IPS-20b (cell line): Measurements from ENCODE around the gene ACOXL.

Experiments
- H3K27ac ChIP-seq: one replicate; pipeline ENCODE4 v1.5.1; 2013; ENCODE audit warnings: low read length
- H3K27me3 ChIP-seq: 2 replicates; pipeline ENCODE4 v1.6.1; 2013; ENCODE audit warnings: mild to moderate bottlenecking, low read length, inconsistent platforms; ENCODE audit not compliant: insufficient read depth
- H3K36me3 ChIP-seq: 2 replicates; pipeline ENCODE4 v1.6.1; 2013; ENCODE audit warnings: low read depth, mild to moderate bottlenecking, inconsistent platforms, low read length, moderate library complexity; ENCODE audit not compliant: insufficient read depth
- H3K4me1 ChIP-seq: 2 replicates; pipeline ENCODE4 v1.6.1; 2013; ENCODE audit warnings: mild to moderate bottlenecking, control low read depth, inconsistent platforms, low read length, moderate library complexity; ENCODE audit not compliant: insufficient read depth
- H3K4me3 ChIP-seq: 2 replicates; pipeline ENCODE4 v1.5.1; 2013; ENCODE audit warnings: mild to moderate bottlenecking, low read length, inconsistent platforms
- H3K9ac ChIP-seq: 2 replicates; pipeline ENCODE4 v1.6.1; 2013; ENCODE audit warnings: low read depth, mild to moderate bottlenecking, inconsistent platforms, low read length, moderate library complexity
- H3K9me3 ChIP-seq: 2 replicates; pipeline ENCODE4 v1.6.1; 2013; ENCODE audit warnings: mild to moderate bottlenecking, low read depth, low read length, inconsistent platforms; ENCODE audit not compliant: insufficient read depth

The ACOXL gene

GRCh38 chr2:111148925-111149324 lies 416.6 kb downstream of the ACOXL start:
- no peaks in the 10 kb centered on the region; the same call in 1 of the 2 replicates for H3K27me3 ChIP-seq
- peaks cover 7% of the 10 kb centered on the region; the same call in 1 of the 2 replicates for H3K4me1 ChIP-seq
- H3K9ac ChIP-seq, result no peak overlapping the region
- H3K36me3 ChIP-seq, result peaks cover 67% of the 10 kb centered on the region
- H3K9me3 ChIP-seq, result no peaks in the 10 kb centered on the region
- H3K27ac ChIP-seq, result no peak overlapping the region
- no peak overlapping the region for H3K4me3 ChIP-seq

DNA sequence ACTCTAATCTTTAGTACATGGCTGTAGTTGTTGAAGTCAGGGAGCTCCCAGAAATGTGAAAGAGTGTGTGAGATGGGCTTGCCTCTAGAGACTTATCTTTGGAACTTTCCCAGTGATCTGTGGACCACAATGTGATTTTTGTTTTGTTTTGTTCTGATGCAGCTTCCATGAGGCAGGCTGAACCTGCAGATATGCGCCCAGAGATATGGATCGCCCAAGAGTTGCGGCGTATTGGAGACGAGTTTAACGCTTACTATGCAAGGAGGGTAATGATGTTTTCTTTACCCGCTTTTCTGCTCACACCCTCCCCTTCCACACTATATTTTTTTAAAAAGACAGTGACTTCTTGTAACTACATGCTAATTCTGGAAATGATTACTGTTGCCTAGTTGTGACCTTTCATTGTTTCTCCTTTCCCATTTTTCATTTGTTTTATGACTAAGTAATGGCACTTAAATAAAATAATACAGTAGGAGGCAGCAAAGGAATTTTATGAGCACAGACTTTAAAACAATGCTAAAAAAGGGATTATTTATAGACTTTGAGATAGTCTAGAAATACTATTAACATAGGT lies 417.6 kb downstream of the ACOXL start:
- Histone ChIP-seq H3K9me3 (no peaks in the 10 kb centered on the region), H3K27ac (no peak overlapping the region), H3K4me1 (peaks cover 7% of the 10 kb centered on the region; the same call in 1 of the 2 replicates), H3K36me3 (peaks cover 69% of the 10 kb centered on the region), H3K9ac (no peak overlapping the region), H3K27me3 (no peaks in the 10 kb centered on the region; the same call in 1 of the 2 replicates), H3K4me3 (no peak overlapping the region)

DNA sequence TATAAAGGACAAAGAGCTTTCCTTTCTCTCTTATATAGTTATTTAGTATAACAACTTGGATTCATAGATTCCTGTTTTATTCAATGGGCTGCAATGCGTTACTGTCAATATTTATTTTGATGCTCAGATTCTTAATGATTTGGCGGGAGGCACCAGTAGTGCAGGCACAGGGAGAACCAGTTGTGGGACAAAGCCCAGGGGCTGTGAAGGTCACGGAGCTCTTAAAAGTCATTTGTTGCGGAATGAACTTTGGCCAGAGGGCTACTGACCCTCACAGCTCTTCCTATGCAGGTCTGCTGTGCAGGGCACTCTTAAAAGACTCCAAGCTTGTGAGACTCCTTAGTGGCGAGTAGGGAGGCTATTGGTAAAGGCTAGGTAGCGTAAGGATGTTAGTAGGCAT lies 422.4 kb downstream of the ACOXL start:
- peaks cover 6% of the 10 kb centered on the region; the same call in 1 of the 2 replicates for H3K4me1 ChIP-seq
- H3K36me3 ChIP-seq, result peaks cover 91% of the 10 kb centered on the region
- H3K4me3 ChIP-seq, result no peak overlapping the region
- no peak overlapping the region for H3K9ac ChIP-seq
- no peaks in the 10 kb centered on the region for H3K9me3 ChIP-seq
- H3K27ac ChIP-seq, result no peak overlapping the region
- H3K27me3 ChIP-seq, result no peaks in the 10 kb centered on the region

GRCh38 chr2:111155610-111156009 lies 423.2 kb downstream of the ACOXL start:
- no peaks in the 10 kb centered on the region for H3K9me3 ChIP-seq
- H3K9ac ChIP-seq, result no peak overlapping the region
- H3K27ac ChIP-seq, result no peak overlapping the region
- H3K4me3 ChIP-seq, result no peak overlapping the region
- H3K4me1 ChIP-seq, result peaks cover 6% of the 10 kb centered on the region; the same call in 1 of the 2 replicates
- peaks cover 91% of the 10 kb centered on the region for H3K36me3 ChIP-seq
- H3K27me3 ChIP-seq, result no peaks in the 10 kb centered on the region

- Histone ChIP-seq H3K4me3 (no peak overlapping the region), H3K9me3 (no peaks in the 10 kb centered on the region), H3K9ac (no peak overlapping the region), H3K36me3 (peaks cover 93% of the 10 kb centered on the region), H3K27me3 (no peaks in the 10 kb centered on the region), H3K4me1 (peaks cover 6% of the 10 kb centered on the region; the same call in 1 of the 2 replicates), H3K27ac (no peak overlapping the region)
Observed at GRCh38 chr2:111156529-111156928, 424.2 kb downstream of the ACOXL start.

GRCh38 chr2:111157071-111157661 lies 424.8 kb downstream of the ACOXL start:
- no peaks in the 10 kb centered on the region for H3K9me3 ChIP-seq
- peaks cover 6% of the 10 kb centered on the region; the same call in 1 of the 2 replicates for H3K4me1 ChIP-seq
- H3K36me3 ChIP-seq, result peaks cover 93% of the 10 kb centered on the region
- no peak overlapping the region for H3K4me3 ChIP-seq
- H3K27me3 ChIP-seq, result no peaks in the 10 kb centered on the region
- H3K9ac ChIP-seq, result no peak overlapping the region
- H3K27ac ChIP-seq, result no peak overlapping the region

GRCh38 chr2:111157798-111158197 lies 425.4 kb downstream of the ACOXL start:
- Histone ChIP-seq H3K36me3 (peaks cover 93% of the 10 kb centered on the region), H3K4me1 (peaks cover 9% of the 10 kb centered on the region; the same call in 1 of the 2 replicates), H3K27me3 (no peaks in the 10 kb centered on the region), H3K27ac (no peak overlapping the region), H3K4me3 (no peak overlapping the region), H3K9ac (no peak overlapping the region), H3K9me3 (no peaks in the 10 kb centered on the region)

DNA sequence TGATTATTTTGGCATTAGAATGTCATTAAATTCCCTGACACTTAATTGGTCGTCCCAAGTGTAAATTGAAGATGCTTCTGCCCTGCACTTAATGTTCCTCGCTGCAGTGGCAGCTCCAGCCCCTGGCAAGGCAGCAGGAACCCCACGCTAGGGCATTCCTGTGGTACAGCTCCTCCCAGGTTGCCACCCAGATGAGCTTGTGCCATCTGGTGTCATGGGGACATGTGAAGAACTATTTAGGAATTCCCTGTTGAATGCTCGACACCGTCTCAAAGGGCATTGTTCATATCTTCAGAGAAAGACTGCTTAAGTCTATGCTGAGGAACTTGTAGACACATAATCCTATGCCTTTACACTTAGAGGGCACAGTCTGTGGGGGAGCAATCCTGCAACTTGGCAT lies 427.3 kb downstream of the ACOXL start:
- Histone ChIP-seq H3K9me3 (no peaks in the 10 kb centered on the region), H3K4me3 (no peak overlapping the region), H3K4me1 (peaks cover 25% of the 10 kb centered on the region), H3K27ac (no peak overlapping the region), H3K36me3 (peaks cover 80% of the 10 kb centered on the region), H3K9ac (no peak overlapping the region), H3K27me3 (no peaks in the 10 kb centered on the region)

DNA sequence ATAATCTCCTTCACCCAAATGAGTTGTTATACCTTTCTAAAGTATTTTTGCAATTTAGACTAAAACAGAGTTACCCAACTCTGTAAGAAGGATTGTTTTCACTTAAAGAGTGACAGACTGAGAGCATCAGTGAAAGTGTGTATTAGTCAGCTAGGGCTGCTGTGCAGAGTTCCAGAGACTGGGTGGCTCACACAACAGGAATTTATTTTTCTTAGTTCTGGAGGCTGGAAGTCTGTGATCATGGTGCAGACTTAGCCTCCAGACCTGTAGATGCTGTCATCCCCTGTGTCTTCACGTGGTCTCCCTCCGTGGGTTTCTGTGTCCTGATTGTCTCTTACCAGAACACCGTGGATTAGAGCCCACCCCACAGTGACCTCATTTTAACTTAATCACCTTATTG lies 428.4 kb downstream of the ACOXL start:
- peaks cover 78% of the 10 kb centered on the region for H3K36me3 ChIP-seq
- H3K4me3 ChIP-seq, result no peak overlapping the region
- no peak overlapping the region for H3K9ac ChIP-seq
- peaks cover 25% of the 10 kb centered on the region for H3K4me1 ChIP-seq
- no peak overlapping the region for H3K27ac ChIP-seq
- no peaks in the 10 kb centered on the region for H3K27me3 ChIP-seq
- H3K9me3 ChIP-seq, result no peaks in the 10 kb centered on the region

DNA sequence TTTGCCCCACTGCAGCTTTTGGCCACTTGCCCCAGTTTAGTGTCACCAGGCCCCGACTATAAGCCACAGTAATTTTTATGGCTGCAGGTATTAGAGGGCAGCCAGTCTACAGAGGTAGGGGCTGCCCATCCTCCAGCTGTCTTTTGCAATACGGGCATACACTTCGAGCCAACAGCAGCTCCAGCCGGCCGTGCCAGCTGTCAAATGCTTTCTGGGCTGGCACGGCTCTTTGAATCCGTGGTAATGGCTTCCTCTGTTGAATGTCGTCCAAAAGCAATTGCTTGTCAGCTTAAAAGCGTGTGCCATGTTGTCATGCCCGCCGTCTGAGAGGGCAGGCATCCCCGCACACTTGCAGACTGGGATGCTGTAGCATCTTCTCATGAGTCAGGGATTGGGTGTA lies 429.6 kb downstream of the ACOXL start:
- no peak overlapping the region for H3K4me3 ChIP-seq
- H3K9me3 ChIP-seq, result no peaks in the 10 kb centered on the region
- no peak overlapping the region for H3K9ac ChIP-seq
- H3K4me1 ChIP-seq, result peaks cover 25% of the 10 kb centered on the region
- no peak overlapping the region for H3K27ac ChIP-seq
- H3K27me3 ChIP-seq, result no peaks in the 10 kb centered on the region
- H3K36me3 ChIP-seq, result peaks cover 75% of the 10 kb centered on the region

- H3K27ac ChIP-seq, result no peak overlapping the region
- no peaks in the 10 kb centered on the region for H3K9me3 ChIP-seq
- no peak overlapping the region for H3K4me3 ChIP-seq
- H3K9ac ChIP-seq, result no peak overlapping the region
- no peaks in the 10 kb centered on the region for H3K27me3 ChIP-seq
- peaks cover 22% of the 10 kb centered on the region for H3K4me1 ChIP-seq
- peaks cover 67% of the 10 kb centered on the region for H3K36me3 ChIP-seq
Observed at GRCh38 chr2:111162718-111163331, 430.5 kb downstream of the ACOXL start.

DNA sequence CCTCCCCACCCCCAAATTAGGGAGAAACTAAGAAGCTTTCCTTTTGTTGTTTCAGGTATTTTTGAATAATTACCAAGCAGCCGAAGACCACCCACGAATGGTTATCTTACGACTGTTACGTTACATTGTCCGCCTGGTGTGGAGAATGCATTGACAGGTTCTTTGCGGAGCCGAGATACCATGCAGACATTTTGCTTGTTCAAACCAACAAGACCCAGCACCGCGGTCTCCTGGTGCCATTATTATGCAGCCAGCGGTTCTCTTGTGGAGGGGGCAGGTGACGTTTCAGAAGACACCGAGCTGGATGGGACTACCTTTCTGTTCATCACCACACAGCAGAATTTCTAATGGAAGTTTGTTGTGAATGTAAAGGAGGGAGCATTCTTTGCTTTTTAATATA lies 431.7 kb downstream of the ACOXL start:
- H3K9me3 ChIP-seq, result no peaks in the 10 kb centered on the region
- peak overlapping the region; percentile 8; the same call in 1 of the 2 replicates for H3K9ac ChIP-seq
- no peaks in the 10 kb centered on the region for H3K27me3 ChIP-seq
- no peak overlapping the region for H3K27ac ChIP-seq
- peak overlapping the region; percentile 12; the same call in 1 of the 2 replicates for H3K4me3 ChIP-seq
- H3K36me3 ChIP-seq, result peaks cover 59% of the 10 kb centered on the region
- peaks cover 19% of the 10 kb centered on the region for H3K4me1 ChIP-seq
